Neural crest cell (in vitro differentiated cells): ENCODE data around the gene FAM219A. TPM values are rescaled to one million over a fixed set of nuclear protein-coding genes. Genes with fewer than 3 reads are reported as not detected.
A peak's percentile ranks its signal among the peaks of the same experiment; 100 is the strongest.

ENCODE experiments used
- DNase-seq: peaks from one replicate; pipeline ENCODE4 v3.0.0; 2021; ENCODE audit warnings: low read depth, mixed read lengths, low spot score
- H3K27ac Mint-ChIP-seq: one replicate; pipeline ENCODE4 v1.8.0; 2021; ENCODE audit warnings: mild to moderate bottlenecking, mixed read lengths; ENCODE audit not compliant: unreplicated experiment
- H3K27me3 Mint-ChIP-seq: 2 replicates; pipeline ENCODE4 v1.8.0; 2021; ENCODE audit warnings: low read depth, mild to moderate bottlenecking, mixed read lengths
- H3K36me3 Mint-ChIP-seq: 2 replicates; pipeline ENCODE4 v1.8.0; 2021; ENCODE audit warnings: low read depth, mild to moderate bottlenecking, mixed read lengths
- H3K4me1 Mint-ChIP-seq: 2 replicates; pipeline ENCODE4 v1.8.0; 2021; ENCODE audit warnings: mixed read lengths
- H3K4me3 Mint-ChIP-seq: one replicate; pipeline ENCODE4 v1.8.0; 2021; ENCODE audit warnings: mild to moderate bottlenecking, mixed read lengths
- H3K9me3 Mint-ChIP-seq: 2 replicates; pipeline ENCODE4 v1.8.0; 2021; ENCODE audit warnings: mixed read lengths
- CTCF ChIP-seq: fragments of 200-600 bp; sonication (generic); conservative IDR thresholded peaks from 2 replicates; pipeline ENCODE4 v1.5.0; 2021; ENCODE audit warnings: antibody characterized with exemption, mild to moderate bottlenecking
- total RNA-seq: library from RNA; stranded (reverse); gene quantifications from 2 replicates; pipeline ENCODE4 v1.2.1, GENCODE V29; 2021

Gene FAM219A
- total RNA-seq, 1 donor from 2014 or later = 20.9 TPM

GRCh38 chr9:34500623-34501267 is 42.4 kb upstream of the FAM219A start:
- H3K27me3 Mint-ChIP-seq = peaks cover 42% of the 10 kb centered on the region
- TF ChIP-seq CTCF = peak; percentile 97

GRCh38 chr9:34499076-34499475 is 40.7 kb upstream of the FAM219A start:
- H3K27ac Mint-ChIP-seq = no peak overlapping the region
- DNase-seq = no peak
- H3K4me1 Mint-ChIP-seq = peaks cover 21% of the 10 kb centered on the region
- H3K27me3 Mint-ChIP-seq = peaks cover 26% of the 10 kb centered on the region
- no peak overlapping the region for H3K4me3 Mint-ChIP-seq
- no peaks in the 10 kb centered on the region for H3K9me3 Mint-ChIP-seq
- TF ChIP-seq CTCF = no peak
- no peaks in the 10 kb centered on the region for H3K36me3 Mint-ChIP-seq

More at GRCh38 chr9:34500623-34501267, 42.4 kb upstream of the FAM219A start:
- H3K27ac Mint-ChIP-seq = no peak overlapping the region
- no peak overlapping the region for H3K4me3 Mint-ChIP-seq
- no peaks in the 10 kb centered on the region for H3K9me3 Mint-ChIP-seq
- no peaks in the 10 kb centered on the region for H3K36me3 Mint-ChIP-seq
- H3K4me1 Mint-ChIP-seq = peaks cover 21% of the 10 kb centered on the region
- peak; percentile 78 for DNase-seq

DNA sequence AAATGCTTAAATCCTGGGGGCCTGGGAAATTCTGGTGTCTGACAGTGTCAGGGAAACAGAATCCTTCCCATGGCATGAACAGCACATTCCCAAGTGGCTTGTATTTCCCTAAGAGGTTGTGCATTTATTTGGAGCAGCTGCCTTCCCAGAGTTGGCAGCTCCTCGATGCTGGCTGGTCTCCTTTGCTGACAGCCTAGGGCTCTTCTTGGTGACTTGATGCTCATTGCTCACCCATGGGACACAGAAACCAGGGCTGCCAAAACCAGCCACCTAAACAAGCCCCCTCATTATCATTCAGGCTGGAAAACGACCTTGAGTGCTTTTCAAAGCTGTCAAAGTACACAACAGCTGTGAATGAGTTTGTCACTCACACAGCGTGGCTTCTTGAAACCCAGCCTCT is 40.2 kb upstream of the FAM219A start:
- Mint-ChIP-seq H3K27me3 (peaks cover 25% of the 10 kb centered on the region), H3K9me3 (no peaks in the 10 kb centered on the region), H3K4me1 (peaks cover 21% of the 10 kb centered on the region), H3K36me3 (no peaks in the 10 kb centered on the region), H3K27ac (no peak overlapping the region), H3K4me3 (no peak overlapping the region)
- no peak for DNase-seq
- TF ChIP-seq CTCF = no peak

GRCh38 chr9:34496149-34496712 is 37.9 kb upstream of the FAM219A start:
- H3K9me3 Mint-ChIP-seq = no peaks in the 10 kb centered on the region
- peaks cover 31% of the 10 kb centered on the region for H3K27me3 Mint-ChIP-seq
- no peak overlapping the region for H3K27ac Mint-ChIP-seq
- H3K4me3 Mint-ChIP-seq = no peak overlapping the region
- peaks cover 21% of the 10 kb centered on the region for H3K4me1 Mint-ChIP-seq
- H3K36me3 Mint-ChIP-seq = no peaks in the 10 kb centered on the region
- DNase-seq = no peak
- no peak for TF ChIP-seq CTCF

GRCh38 chr9:34493972-34494535 is 35.7 kb upstream of the FAM219A start:
- peak; percentile 63 for DNase-seq
- Mint-ChIP-seq H3K4me3 (no peak overlapping the region), H3K4me1 (peaks cover 14% of the 10 kb centered on the region), H3K36me3 (no peaks in the 10 kb centered on the region), H3K27me3 (peaks cover 21% of the 10 kb centered on the region), H3K9me3 (no peaks in the 10 kb centered on the region), H3K27ac (no peak overlapping the region)
- TF ChIP-seq CTCF = no peak
